HFFc6 (cell line): ENCODE results near the gene RPS3A. TPM values are rescaled to one million over a fixed set of nuclear protein-coding genes. Genes with fewer than 3 reads are reported as not detected.
"Not testable (repeated sequence)": the region's sequence is repeated elsewhere in the genome, so short reads cannot be mapped to it uniquely, and the experiment has no call there.

ENCODE experiments used
- DNase-seq: peaks from one replicate; pipeline ENCODE4 v3.0.0-alpha.2; 2018
- H3K27ac Mint-ChIP-seq: 2 replicates; pipeline ENCODE4 v1.8.0; 2020; ENCODE audit warnings: mild to moderate bottlenecking, mixed read lengths
- H3K27me3 Mint-ChIP-seq: 2 replicates; pipeline ENCODE4 v1.8.0; 2021; ENCODE audit warnings: mild to moderate bottlenecking, moderate library complexity, mixed read lengths; ENCODE audit not compliant: insufficient read depth
- H3K36me3 Mint-ChIP-seq: 2 replicates; pipeline ENCODE4 v1.8.0; 2021; ENCODE audit warnings: low read depth, mixed read lengths
- H3K4me1 Mint-ChIP-seq: 2 replicates; pipeline ENCODE4 v1.8.0; 2020; ENCODE audit warnings: low read depth, mixed read lengths
- H3K4me3 Mint-ChIP-seq: 2 replicates; pipeline ENCODE4 v1.8.0; 2020; ENCODE audit warnings: mild to moderate bottlenecking, moderate library complexity, mixed read lengths
- H3K9me3 Mint-ChIP-seq: 2 replicates; pipeline ENCODE4 v1.8.0; 2020; ENCODE audit warnings: mild to moderate bottlenecking, mixed read lengths
- total RNA-seq, 6 experiments: library from RNA; stranded (reverse); fragmentation: NEBNext Ultra II Directional; extraction: Animal tissue kit (Norgen Biotek cat#: 25700); gene quantifications; 2 replicates in 1 of 6; 3 replicates in 5 of 6; pipeline ENCODE4 v1.2.3, GENCODE V29; 2021
- TF ChIP-seq, protein P1 (sequence below): fragments of 200-600 bp; sonication (generic); IDR thresholded peaks from 2 replicates; pipeline ENCODE4 v1.5.0; 2021; ENCODE audit warnings: antibody characterized with exemption, mild to moderate bottlenecking

The RPS3A gene
- total RNA-seq, 6 experiments from 2014 or later = 1,391 to 1,566 (median 1,482) TPM

DNA sequence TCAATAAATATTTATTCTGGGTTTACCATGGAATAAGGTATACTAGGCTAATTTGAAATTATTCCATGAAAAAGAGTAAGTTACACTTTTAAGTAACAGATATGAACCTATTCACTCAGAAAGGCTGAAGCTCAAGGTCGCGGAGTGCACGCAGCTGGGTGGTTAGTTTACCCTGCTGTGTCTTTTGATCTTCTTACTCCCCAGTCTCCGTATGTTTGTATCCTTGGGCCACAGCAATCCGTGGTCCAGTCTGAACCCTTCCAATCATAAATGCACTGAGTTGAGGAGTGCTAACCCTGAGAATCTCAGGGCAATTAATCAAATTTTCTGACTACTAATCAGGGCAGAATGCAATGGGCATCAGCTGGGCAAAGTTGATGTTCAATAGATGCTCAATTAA is 33.9 kb downstream of the RPS3A start:
- no peaks in the 10 kb centered on the region for H3K9me3 Mint-ChIP-seq
- peaks cover 1% of the 10 kb centered on the region; the same call in 1 of the 2 replicates for H3K27me3 Mint-ChIP-seq
- TF ChIP-seq, protein P1, sequence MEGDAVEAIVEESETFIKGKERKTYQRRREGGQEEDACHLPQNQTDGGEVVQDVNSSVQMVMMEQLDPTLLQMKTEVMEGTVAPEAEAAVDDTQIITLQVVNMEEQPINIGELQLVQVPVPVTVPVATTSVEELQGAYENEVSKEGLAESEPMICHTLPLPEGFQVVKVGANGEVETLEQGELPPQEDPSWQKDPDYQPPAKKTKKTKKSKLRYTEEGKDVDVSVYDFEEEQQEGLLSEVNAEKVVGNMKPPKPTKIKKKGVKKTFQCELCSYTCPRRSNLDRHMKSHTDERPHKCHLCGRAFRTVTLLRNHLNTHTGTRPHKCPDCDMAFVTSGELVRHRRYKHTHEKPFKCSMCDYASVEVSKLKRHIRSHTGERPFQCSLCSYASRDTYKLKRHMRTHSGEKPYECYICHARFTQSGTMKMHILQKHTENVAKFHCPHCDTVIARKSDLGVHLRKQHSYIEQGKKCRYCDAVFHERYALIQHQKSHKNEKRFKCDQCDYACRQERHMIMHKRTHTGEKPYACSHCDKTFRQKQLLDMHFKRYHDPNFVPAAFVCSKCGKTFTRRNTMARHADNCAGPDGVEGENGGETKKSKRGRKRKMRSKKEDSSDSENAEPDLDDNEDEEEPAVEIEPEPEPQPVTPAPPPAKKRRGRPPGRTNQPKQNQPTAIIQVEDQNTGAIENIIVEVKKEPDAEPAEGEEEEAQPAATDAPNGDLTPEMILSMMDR = no peak
- H3K27ac Mint-ChIP-seq = no peak overlapping the region
- DNase-seq = no peak
- peaks cover 8% of the 10 kb centered on the region for H3K4me1 Mint-ChIP-seq
- no peak overlapping the region for H3K4me3 Mint-ChIP-seq
- H3K36me3 Mint-ChIP-seq = peaks cover 6% of the 10 kb centered on the region; the same call in 1 of the 2 replicates

- DNase-seq, H3K27me3 Mint-ChIP-seq, H3K36me3 Mint-ChIP-seq, H3K9me3 Mint-ChIP-seq, H3K4me3 Mint-ChIP-seq, H3K4me1 Mint-ChIP-seq, H3K27ac Mint-ChIP-seq: not testable (repeated sequence)
Observed at GRCh38 chr4:151136048-151136447, 36.6 kb downstream of the RPS3A start.

DNA sequence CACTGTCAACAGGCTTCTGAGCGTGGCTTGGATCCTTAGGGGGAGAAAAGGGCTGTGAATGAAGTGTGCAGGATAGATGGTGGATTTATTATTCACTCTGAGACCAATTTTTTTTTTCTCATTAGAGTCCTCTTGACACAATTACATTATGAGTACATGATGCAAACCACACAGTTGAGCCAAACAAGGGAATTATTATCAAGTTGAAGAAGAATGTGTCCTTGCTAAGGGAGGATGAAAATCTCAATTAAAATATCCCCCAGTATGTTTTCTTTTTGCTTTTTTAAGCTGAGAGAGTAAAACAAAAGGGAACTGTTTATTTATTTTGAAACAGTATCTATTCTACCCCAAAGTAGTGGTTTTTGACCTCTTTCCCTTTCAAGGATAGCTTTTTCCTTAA is 40.4 kb downstream of the RPS3A start:
- Mint-ChIP-seq H3K27ac (no peak overlapping the region), H3K9me3 (no peaks in the 10 kb centered on the region), H3K4me3 (no peak overlapping the region), H3K36me3 (peaks cover 30% of the 10 kb centered on the region), H3K27me3 (no peaks in the 10 kb centered on the region), H3K4me1 (no peaks in the 10 kb centered on the region)
- no peak for DNase-seq
- TF ChIP-seq, protein P1 = no peak

GRCh38 chr4:151142758-151143157 is 43.3 kb downstream of the RPS3A start:
- DNase-seq = no peak
- no peak overlapping the region for H3K4me3 Mint-ChIP-seq

GRCh38 chr4:151143162-151143561 is 43.7 kb downstream of the RPS3A start:
- TF ChIP-seq, protein P1 = no peak
- H3K27ac Mint-ChIP-seq = no peak overlapping the region
- H3K27me3 Mint-ChIP-seq = peaks cover 3% of the 10 kb centered on the region; the same call in 1 of the 2 replicates
- no peak for DNase-seq
- H3K4me3 Mint-ChIP-seq = no peak overlapping the region
- peaks cover 47% of the 10 kb centered on the region for H3K36me3 Mint-ChIP-seq
- H3K9me3 Mint-ChIP-seq = no peaks in the 10 kb centered on the region
- no peaks in the 10 kb centered on the region for H3K4me1 Mint-ChIP-seq

More at GRCh38 chr4:151142758-151143157, 43.3 kb downstream of the RPS3A start:
- no peaks in the 10 kb centered on the region for H3K9me3 Mint-ChIP-seq
- TF ChIP-seq, protein P1 = no peak
- H3K4me1 Mint-ChIP-seq = no peaks in the 10 kb centered on the region
- peaks cover 43% of the 10 kb centered on the region for H3K36me3 Mint-ChIP-seq
- no peak overlapping the region for H3K27ac Mint-ChIP-seq
- peaks cover 3% of the 10 kb centered on the region; the same call in 1 of the 2 replicates for H3K27me3 Mint-ChIP-seq

DNA sequence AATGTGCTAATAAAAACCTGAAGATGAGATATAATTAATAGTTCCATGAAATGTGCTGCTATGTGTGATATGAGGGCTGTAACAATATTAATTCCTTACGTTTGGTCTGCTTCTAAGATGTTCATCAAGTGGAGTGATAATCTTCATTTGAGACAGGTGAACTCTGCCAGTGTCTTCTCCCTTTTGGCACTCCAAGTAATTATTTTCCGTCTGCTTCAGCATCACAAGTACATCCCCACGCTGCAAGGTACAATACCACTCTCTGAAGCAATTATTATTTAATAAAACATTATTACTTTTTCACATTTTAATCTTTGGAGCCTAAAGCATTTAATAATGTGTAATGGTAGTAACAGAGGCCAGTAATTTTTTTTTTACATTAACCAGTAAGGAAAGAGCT is 44.4 kb downstream of the RPS3A start:
- no peak for DNase-seq
- Mint-ChIP-seq H3K4me3 (no peak overlapping the region), H3K4me1 (no peaks in the 10 kb centered on the region), H3K27me3 (peaks cover 3% of the 10 kb centered on the region; the same call in 1 of the 2 replicates), H3K36me3 (peaks cover 49% of the 10 kb centered on the region), H3K9me3 (no peaks in the 10 kb centered on the region), H3K27ac (no peak overlapping the region)
- TF ChIP-seq, protein P1 = no peak
